ENCODE measurements around the gene MAPK8IP1. TPM values are rescaled to one million over a fixed set of nuclear protein-coding genes. Genes with fewer than 3 reads are reported as not detected.
"Not testable (repeated sequence)": the region's sequence is repeated elsewhere in the genome, so short reads cannot be mapped to it uniquely, and the experiment has no call there.

The MAPK8IP1 gene
- total RNA-seq, 1 experiment from 2014 or later: 11.7 TPM

GRCh38 chr11:45889966-45890365, 4.5 kb downstream of the MAPK8IP1 start:
- DNase-seq (ENCODE audit: low read depth): no peak

GRCh38 chr11:45890886-45891550, 5.6 kb downstream of the MAPK8IP1 start:
- no peak for DNase-seq (ENCODE audit: low read depth)

DNA sequence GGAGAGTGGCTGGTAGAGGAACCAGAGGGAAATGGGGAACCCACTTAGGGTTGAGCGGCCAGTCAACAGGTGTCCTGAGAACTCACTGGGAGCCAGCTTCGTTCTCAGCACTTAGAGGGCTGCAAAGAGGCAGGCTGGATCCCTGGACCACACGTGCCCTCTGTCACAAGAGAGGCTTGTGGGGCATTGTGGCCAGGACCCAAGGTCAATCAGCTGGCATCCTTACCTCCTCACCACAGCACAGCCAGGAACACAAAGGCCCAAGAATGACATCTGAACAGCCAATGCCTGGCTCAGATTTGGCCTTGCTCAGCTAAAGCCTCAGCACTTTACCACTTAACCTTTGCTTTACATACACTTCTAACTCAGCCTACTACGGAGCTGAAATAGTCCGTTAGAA, 7.4 kb downstream of the MAPK8IP1 start:
- DNase-seq (ENCODE audit: low read depth): no peak

- no peak for DNase-seq (ENCODE audit: low read depth)
Measured at GRCh38 chr11:45894555-45895247, 9.2 kb downstream of the MAPK8IP1 start.

- DNase-seq (ENCODE audit: low read depth): no peak
Measured at GRCh38 chr11:45895553-45896259, 10.3 kb downstream of the MAPK8IP1 start.

DNA sequence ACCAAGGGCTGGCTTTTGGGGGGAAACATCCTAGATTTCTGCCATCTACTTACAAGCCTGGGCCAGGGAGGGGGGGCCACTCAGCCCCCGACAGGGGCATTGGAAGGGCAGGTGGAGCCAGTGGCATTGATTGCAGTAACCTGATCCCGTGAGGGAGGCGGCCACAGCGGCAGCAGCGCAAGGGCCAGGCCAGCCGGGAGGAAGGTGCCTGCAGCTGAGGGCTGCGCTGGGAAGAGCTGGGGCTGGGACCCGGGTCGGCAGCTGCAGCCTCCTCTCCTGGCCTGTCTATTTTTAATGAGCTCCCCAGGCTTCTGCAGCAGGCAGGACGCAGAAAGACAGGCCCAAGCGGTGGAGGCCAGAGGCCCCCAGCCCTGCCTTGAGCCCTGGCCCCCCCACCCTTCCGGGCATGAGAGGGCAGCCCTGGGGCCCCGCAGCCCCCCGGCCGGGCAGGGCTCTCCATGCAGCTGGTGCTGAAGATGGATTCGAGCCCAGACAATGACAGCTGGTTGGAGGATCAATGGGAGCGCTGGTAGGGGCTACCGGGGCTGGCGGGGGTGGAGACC, 11.1 kb downstream of the MAPK8IP1 start:
- DNase-seq (ENCODE audit: low read depth): no peak

DNA sequence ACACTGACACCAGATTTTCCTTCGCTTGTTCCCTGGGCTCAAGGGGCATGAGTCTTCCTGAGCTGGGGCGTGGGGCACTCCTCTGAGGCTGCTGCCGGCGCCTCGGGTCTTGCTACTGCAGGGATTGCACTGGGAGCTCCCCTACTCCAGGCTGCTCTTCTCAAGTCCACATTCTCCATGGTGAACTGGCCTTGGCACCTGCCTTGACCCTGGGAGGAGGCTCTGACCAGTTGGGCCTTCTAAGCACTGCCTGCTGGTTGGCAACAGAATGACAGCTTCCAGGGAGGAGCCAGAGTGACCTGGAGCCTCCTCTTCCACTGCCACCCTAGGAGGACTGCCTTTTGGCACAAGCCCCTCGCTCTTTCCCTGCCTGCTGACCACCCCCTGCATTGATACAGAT, 12.1 kb downstream of the MAPK8IP1 start:
- DNase-seq (ENCODE audit: low read depth): no peak

GRCh38 chr11:45899086-45899447, 13.6 kb downstream of the MAPK8IP1 start:
- DNase-seq (ENCODE audit: low read depth): no peak

DNA sequence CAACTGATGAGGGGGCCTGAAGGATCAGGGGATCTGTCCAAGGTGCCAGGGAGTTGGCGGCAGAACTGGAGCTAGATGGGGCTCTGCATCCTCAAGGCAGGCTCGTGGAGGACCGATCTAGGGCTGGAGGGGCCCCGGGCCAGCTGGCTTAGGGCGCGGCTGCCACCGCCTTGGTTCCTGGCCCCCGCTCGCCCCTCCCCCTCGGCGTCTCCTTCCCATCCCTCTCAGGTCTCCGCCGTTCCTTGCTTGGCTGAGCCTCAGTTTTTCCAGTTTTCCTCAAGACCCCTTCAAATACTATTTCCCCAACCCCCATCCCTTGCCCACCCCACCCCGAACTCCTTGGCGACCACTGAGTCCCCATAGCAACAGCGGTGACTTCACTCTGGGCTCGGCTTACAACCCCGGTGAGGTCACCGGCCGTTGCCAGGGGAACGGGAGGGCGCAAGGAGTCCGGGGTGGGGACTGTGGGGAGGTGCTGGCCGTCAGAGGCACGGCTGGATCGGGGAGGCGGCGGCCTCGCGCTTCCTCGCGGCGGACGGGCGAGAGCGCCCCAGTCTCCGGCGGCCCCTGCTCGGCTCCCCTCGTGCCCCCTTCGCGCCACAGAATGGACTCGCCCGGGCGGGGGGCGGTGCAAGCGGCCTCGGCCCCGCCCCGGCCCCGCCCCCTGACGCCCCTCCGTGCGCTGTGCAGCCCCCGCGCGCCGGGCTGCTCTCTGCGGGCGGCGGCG, 14.2 kb downstream of the MAPK8IP1 start:
- peak; percentile 82 for DNase-seq (ENCODE audit: low read depth)

DNA sequence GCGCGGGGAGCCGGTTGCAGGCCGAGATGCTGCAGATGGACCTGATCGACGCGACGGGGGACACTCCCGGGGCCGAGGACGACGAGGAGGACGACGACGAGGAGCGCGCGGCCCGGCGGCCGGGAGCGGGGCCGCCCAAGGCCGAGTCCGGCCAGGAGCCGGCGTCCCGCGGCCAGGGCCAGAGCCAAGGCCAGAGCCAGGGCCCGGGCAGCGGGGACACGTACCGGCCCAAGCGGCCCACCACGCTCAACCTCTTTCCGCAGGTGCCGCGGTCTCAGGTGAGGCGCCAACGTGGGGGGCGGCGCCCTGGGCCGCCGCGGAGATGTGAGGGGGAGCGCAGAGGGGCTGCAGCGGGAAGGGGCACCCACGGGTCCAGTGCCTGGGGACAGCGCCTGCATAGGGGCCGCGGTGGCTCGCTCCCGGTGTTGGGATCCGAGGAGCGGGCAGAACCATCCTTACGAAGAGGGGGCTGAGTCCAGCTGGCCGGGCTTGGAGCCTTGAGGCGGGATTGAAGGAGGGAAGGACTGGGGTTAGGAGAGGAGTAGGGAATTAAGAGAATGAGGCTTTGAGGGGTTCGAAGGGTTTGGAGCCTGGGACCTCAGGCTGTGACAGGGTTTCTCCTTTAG, 14.8 kb downstream of the MAPK8IP1 start:
- DNase-seq (ENCODE audit: low read depth): not testable (repeated sequence)

DNA sequence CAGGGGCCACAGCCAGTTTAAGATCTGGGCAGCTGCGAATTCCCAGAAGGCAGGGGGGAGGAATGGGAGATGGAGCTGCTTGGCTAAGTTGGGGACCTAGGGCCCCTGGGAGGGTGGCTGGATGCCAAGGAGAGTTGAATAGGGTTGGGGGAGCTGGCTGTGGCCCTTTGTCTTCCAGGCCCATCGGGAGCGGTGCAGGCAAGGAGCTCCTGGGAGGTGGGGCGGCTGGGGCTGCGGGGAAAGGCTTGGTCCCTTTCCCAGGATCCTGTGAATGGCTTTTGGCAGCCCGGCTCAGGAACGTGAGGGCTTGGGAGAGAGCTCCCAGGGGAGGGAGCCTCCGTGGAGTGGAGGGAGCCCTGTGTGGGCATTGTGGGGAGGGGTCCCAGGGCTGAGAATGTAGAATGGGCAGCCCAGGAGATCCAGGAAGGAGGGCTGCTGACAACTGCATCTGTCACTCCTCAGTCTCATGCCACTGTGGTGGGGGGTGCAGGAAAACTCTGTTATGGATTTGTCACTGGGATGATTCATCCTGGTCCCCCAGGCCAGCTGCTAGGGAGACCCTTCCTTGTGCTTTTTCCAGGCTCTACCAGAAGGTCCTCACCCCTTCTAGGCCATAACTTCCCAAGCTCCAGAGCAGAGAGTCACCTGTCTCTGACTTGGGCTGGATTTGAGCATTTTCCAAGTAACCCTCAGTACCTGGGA, 15.6 kb downstream of the MAPK8IP1 start:
- no peak for DNase-seq (ENCODE audit: low read depth)

- DNase-seq (ENCODE audit: low read depth): no peak
Measured at GRCh38 chr11:45901626-45902025, 16.2 kb downstream of the MAPK8IP1 start.

GRCh38 chr11:45902452-45903380, 17.3 kb downstream of the MAPK8IP1 start:
- DNase-seq (ENCODE audit: low read depth): no peak

- DNase-seq (ENCODE audit: low read depth): no peak
Measured at GRCh38 chr11:45904309-45904915, 19.0 kb downstream of the MAPK8IP1 start.

DNA sequence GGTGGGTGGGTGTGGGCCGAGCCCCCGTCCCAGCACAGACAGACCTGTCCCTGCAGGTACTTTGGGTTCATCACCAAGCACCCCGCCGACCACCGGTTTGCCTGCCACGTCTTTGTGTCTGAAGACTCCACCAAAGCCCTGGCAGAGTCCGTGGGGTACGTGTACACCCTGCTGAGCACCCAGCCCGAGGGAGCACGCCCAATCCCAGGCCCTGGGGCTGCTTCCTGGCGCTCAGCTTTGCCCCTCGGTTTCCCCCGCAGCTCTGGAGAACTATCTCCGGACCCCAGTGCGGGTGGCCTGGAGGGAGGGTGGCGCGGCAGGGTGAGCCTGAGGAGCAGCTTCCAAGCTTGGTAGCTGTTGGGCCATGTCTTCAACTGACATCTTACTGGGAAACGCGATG, 19.6 kb downstream of the MAPK8IP1 start:
- DNase-seq (ENCODE audit: low read depth): no peak

GRCh38 chr11:45905576-45905975, 20.1 kb downstream of the MAPK8IP1 start:
- DNase-seq (ENCODE audit: low read depth): not testable (repeated sequence)

DNA sequence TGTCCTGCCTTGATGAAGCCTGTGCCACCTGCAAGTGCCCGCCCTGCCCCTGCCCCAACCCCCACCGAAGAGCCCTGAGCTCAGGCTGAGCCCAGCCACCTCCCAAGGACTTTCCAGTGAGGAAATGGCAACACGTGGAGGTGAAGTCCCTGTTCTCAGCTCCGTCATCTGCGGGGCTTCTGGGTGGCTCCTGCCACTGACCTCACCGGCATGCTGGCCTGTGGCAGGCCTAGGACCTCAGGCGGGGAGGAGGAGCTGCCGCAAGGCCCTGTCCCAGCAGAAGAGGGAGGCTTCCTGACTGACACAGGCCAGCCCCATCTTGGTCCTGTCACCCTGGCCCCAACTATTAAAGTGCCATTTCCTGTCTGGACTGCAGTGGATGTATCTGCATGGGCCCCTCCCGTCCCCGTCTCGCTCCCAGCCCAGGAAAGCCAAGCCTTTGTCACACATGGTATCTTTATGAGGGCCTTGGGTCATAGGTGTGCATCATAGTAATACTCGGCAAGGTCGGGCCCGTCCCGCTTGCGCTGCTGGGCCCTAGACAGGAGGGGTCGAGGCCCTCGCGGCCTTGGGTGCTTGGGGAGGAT, 20.7 kb downstream of the MAPK8IP1 start:
- no peak for DNase-seq (ENCODE audit: low read depth)

- DNase-seq (ENCODE audit: low read depth): no peak
Measured at GRCh38 chr11:45906965-45907611, 21.6 kb downstream of the MAPK8IP1 start, which contains the start of gene FREY1. TSS of gene FREY1 (minus strand) at chr11:45907271. CDS start at chr11:45907245, 26 bp downstream.

Measured in LHCN-M2 (cell line).